Measurements from ENCODE around the gene C17orf107.

C17orf107 gene

DNA sequence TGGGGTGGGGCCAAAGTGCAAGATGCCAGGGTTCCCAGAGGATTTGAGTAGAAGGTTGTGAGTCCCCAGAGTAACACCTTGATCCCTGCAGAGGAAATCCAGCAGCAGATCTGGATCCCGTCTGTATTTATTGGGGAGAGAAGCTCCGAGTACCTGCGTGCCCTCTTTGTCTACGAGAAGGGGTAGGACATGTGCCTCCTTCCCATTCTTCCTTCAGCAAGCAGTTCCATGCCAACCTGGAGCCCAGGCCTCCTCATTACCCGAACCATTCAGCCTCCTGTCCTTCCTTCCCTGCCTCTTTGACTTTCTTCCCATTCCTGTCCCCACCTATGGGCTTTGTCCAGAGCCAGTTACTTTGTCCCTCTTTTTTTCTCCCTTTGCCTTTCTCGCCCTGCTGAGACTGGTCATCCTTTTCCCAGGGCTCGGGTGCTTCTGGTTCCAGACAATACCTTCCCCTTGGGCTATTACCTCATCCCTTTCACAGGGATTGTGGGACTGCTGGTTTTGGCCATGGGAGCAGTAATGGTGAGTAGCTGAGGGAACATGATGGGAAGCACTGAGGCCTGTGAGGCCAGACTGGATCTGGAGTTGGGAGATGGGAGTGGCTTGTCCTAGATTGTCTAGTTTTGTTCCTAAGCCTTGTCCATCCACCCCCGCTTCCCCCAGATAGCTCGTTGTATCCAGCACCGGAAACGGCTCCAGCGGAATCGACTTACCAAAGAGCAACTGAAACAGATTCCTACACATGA lies 43.6 kb downstream of the C17orf107 start:
- H3K36me3 ChIP-seq (ENCODE audit: control insufficient read depth, insufficient read depth, low read length) = peaks cover 5% of the 10 kb centered on the region
- H3K4me1 ChIP-seq (ENCODE audit: control insufficient read depth, insufficient read depth, low read length) = peaks cover 54% of the 10 kb centered on the region
- H3K9ac ChIP-seq (ENCODE audit: low read length) = no peak overlapping the region

DNA sequence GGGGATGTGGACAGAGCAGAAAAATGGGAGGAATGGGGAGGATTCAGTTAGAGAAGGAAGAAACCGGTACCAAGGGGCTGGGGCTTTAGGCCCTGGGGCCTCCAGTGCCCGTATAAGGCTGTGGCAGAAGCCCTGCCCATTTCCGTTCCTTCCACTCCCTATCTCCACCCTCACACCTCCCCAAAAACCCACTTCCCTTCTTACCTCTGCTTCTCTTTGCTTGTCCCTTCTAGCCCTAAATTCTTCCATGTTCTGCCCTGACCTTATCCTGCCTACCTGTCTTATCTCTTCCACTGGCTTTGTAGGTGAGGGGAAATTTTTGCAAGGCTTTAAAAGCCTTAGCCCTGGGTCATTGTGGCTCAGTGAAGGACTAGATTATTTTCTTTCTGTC lies 44.8 kb downstream of the C17orf107 start:
- Histone ChIP-seq H3K36me3 (ENCODE audit: control insufficient read depth, insufficient read depth, low read length) (peaks cover 5% of the 10 kb centered on the region), H3K4me1 (ENCODE audit: control insufficient read depth, insufficient read depth, low read length) (peaks cover 42% of the 10 kb centered on the region), H3K9ac (ENCODE audit: low read length) (peak overlapping the region; percentile 42), H3K9me3 (ENCODE audit: control insufficient read depth, low read length) (no peaks in the 10 kb centered on the region), H3K27me3 (ENCODE audit: control insufficient read depth, insufficient read depth, low read length) (no peaks in the 10 kb centered on the region), H3K4me3 (ENCODE audit: low read length) (no peak overlapping the region)

More for the DNA sequence above, 43.6 kb downstream of the C17orf107 start:
- no peaks in the 10 kb centered on the region for H3K27me3 ChIP-seq (ENCODE audit: control insufficient read depth, insufficient read depth, low read length)
- H3K4me3 ChIP-seq (ENCODE audit: low read length) = no peak overlapping the region
- no peaks in the 10 kb centered on the region for H3K9me3 ChIP-seq (ENCODE audit: control insufficient read depth, low read length)

DNA sequence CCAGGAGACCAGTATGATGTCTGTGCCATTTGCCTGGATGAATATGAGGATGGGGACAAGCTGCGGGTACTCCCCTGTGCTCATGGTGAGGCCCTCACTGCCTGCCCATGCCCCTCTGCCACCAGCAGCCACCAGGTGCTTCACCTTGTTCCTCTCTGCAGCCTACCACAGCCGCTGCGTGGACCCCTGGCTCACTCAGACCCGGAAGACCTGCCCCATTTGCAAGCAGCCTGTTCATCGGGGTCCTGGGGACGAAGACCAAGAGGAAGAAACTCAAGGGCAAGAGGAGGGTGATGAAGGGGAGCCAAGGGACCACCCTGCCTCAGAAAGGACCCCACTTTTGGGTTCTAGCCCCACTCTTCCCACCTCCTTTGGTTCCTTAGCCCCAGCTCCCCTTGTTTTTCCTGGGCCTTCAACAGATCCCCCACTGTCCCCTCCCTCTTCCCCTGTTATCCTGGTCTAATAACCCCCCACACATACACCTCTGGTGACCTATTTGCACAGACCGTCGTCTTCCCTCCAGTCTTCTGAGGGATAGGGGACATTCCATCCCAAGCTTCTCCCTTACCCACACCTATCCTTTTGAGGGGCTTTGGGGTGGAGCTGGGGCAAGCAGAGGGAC lies 45.3 kb downstream of the C17orf107 start:
- no peaks in the 10 kb centered on the region for H3K9me3 ChIP-seq (ENCODE audit: control insufficient read depth, low read length)
- peaks cover 41% of the 10 kb centered on the region for H3K4me1 ChIP-seq (ENCODE audit: control insufficient read depth, insufficient read depth, low read length)
- peak overlapping the region; percentile 21 for H3K4me3 ChIP-seq (ENCODE audit: low read length)
- H3K36me3 ChIP-seq (ENCODE audit: control insufficient read depth, insufficient read depth, low read length) = peaks cover 5% of the 10 kb centered on the region
- no peaks in the 10 kb centered on the region for H3K27me3 ChIP-seq (ENCODE audit: control insufficient read depth, insufficient read depth, low read length)
- peak overlapping the region; percentile 42 for H3K9ac ChIP-seq (ENCODE audit: low read length)

DNA sequence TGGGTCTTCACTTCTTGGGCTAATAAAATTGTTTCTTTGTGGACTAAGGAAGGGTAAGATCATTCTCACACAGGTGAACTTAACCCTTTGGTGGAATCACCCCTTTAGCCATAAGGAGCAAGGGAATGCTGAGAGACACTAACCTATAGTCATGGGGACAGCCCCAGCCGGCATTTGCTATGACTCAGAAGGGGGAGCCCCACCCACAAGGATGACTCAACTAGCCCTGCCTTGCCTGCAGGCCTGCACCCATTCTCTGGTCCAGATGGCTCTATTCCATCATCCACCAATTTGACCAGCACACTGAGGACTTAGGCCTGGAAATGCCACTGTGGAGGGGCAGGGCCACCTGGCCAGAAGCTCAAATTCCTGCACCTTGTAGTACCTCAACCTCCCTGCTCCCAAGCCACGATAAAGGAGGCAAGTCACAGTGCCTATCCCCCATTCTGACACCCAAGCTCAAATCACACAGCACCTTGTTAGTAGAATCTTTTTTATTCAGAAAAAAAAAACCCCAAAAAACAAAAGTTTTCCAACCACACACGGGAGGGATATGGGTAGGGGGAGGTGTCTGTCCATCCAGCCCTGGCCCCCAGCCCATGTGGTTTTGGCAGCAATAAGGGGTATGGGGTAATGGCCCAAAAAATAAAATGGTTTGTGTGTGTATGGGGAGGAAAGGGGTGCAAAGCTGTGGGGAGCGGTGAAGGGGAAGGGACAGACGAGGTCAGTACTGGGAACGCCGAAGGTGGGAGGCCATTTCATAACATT lies 46.0 kb downstream of the C17orf107 start:
- Histone ChIP-seq H3K36me3 (ENCODE audit: control insufficient read depth, insufficient read depth, low read length) (peaks cover 5% of the 10 kb centered on the region), H3K9me3 (ENCODE audit: control insufficient read depth, low read length) (no peaks in the 10 kb centered on the region), H3K4me1 (ENCODE audit: control insufficient read depth, insufficient read depth, low read length) (peaks cover 43% of the 10 kb centered on the region), H3K9ac (ENCODE audit: low read length) (peak overlapping the region; percentile 42), H3K27me3 (ENCODE audit: control insufficient read depth, insufficient read depth, low read length) (no peaks in the 10 kb centered on the region), H3K4me3 (ENCODE audit: low read length) (peak overlapping the region; percentile 21)

DNA sequence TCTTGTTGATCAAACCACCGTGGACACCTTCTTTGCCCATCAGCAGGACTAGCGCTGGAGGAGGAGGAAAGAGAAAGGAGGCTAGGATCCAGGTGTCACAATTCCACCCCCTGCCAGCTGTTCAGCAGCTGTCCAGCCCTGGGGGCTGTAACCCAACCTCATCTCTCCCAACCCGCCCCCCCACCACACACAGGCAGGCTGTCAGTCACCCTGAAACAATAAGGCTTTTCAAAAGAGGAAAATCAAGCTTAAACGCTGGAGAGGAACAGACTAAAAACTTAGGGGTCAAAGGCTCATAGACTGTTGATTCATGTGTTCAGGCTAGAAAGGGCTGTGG lies 46.6 kb downstream of the C17orf107 start:
- H3K27me3 ChIP-seq (ENCODE audit: control insufficient read depth, insufficient read depth, low read length) = no peaks in the 10 kb centered on the region
- H3K4me1 ChIP-seq (ENCODE audit: control insufficient read depth, insufficient read depth, low read length) = peaks cover 42% of the 10 kb centered on the region
- H3K9ac ChIP-seq (ENCODE audit: low read length) = peak overlapping the region; percentile 99
- peaks cover 5% of the 10 kb centered on the region for H3K36me3 ChIP-seq (ENCODE audit: control insufficient read depth, insufficient read depth, low read length)
- peak overlapping the region; percentile 44 for H3K4me3 ChIP-seq (ENCODE audit: low read length)
- no peaks in the 10 kb centered on the region for H3K9me3 ChIP-seq (ENCODE audit: control insufficient read depth, low read length)

DNA sequence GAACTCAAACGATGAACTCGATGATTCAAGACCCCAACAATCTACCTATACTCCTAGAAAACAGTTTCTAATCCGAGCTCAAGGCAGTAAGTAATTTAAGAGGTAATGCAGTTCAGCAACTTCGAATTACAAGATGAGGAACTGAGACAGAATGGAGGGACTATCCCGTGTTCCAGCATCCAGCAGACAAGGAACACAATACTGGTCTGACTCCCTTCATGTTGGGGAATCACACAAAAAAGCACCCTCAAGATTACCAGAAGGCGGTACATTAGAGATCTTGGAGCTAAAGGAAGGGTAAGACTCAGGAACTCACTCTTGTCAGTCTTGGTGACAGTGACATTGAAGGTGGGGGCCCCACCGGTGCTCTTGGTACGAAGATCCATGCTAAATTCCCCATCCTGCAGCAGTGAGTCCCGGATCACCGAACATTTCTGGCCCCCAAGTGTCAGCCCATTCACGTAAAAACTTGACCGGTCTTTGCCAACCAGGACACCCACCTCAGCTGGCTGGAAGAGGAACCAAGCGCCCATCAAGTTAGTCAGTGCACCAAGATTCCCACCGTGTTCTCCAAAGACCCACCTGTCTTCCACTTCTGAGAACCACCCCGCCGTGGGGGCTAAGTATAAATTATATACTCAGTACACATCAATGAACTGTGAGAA lies 47.1 kb downstream of the C17orf107 start:
- peak overlapping the region; percentile 99 for H3K9ac ChIP-seq (ENCODE audit: low read length)
- peaks cover 37% of the 10 kb centered on the region for H3K4me1 ChIP-seq (ENCODE audit: control insufficient read depth, insufficient read depth, low read length)
- H3K36me3 ChIP-seq (ENCODE audit: control insufficient read depth, insufficient read depth, low read length) = peaks cover 5% of the 10 kb centered on the region
- no peaks in the 10 kb centered on the region for H3K9me3 ChIP-seq (ENCODE audit: control insufficient read depth, low read length)
- H3K4me3 ChIP-seq (ENCODE audit: low read length) = peak overlapping the region; percentile 44
- no peaks in the 10 kb centered on the region for H3K27me3 ChIP-seq (ENCODE audit: control insufficient read depth, insufficient read depth, low read length)

DNA sequence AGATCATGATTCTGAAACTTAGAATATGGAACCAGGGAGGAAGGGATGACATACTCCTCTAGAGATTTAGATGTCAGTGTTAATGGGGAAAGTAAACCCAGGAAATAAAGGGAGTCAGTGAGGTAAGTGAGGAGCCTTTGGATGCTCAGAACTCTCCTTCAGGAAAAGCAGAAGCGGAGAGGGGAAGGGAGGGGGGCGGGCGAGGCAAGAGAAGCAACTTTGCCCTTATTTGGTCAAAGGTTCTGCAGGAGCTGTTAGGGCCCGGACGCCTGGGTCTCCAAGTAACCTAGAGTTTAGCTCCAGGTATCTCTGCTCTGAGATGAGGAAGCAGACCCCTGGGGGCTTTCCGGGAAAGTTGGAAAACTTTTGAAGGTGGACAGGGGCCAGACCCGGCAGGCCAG lies 47.7 kb downstream of the C17orf107 start:
- H3K4me1 ChIP-seq (ENCODE audit: control insufficient read depth, insufficient read depth, low read length) = peaks cover 34% of the 10 kb centered on the region
- H3K9me3 ChIP-seq (ENCODE audit: control insufficient read depth, low read length) = no peaks in the 10 kb centered on the region
- H3K27me3 ChIP-seq (ENCODE audit: control insufficient read depth, insufficient read depth, low read length) = no peaks in the 10 kb centered on the region
- peaks cover 5% of the 10 kb centered on the region for H3K36me3 ChIP-seq (ENCODE audit: control insufficient read depth, insufficient read depth, low read length)
- peak overlapping the region; percentile 44 for H3K4me3 ChIP-seq (ENCODE audit: low read length)
- peak overlapping the region; percentile 99 for H3K9ac ChIP-seq (ENCODE audit: low read length)

DNA sequence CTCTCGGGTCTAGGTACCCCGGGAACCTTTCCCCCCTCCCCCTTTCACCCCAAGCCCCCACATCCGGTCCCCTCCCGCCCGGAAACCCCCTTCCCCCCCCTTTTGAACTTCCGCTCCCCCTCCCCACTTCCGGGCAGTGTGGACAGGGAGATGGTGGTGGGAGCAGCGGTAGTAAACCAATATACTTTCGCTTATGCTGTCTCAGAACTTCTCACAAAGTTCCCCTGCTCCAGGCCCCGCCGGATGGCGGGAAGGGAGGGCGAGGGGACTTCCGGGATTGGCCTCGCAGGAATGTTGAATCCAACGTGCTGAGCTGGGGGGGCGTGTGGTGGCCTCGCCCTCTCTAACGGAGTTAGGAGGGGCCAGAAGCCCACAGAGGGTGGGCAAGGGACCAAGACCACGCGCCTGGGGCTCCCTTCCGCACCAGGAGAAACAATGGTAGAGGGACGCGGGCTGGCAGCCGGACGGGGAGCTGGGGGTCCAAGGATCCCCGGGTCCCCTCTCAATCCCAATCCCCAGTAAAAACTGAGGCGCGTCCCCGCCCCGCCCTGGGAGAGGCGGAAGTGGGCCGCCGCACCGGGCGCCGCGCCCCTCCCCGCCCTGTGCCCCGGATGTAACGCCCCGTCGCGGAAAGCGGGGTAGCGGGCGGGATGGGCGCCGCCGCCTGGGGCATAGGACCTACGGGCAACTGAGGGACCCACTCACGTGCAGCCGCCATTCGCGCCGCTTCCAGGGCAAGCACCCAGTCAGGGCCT lies 48.3 kb downstream of the C17orf107 start:
- Histone ChIP-seq H3K36me3 (ENCODE audit: control insufficient read depth, insufficient read depth, low read length) (peaks cover 5% of the 10 kb centered on the region), H3K27me3 (ENCODE audit: control insufficient read depth, insufficient read depth, low read length) (no peaks in the 10 kb centered on the region), H3K4me3 (ENCODE audit: low read length) (peak overlapping the region; percentile 84), H3K4me1 (ENCODE audit: control insufficient read depth, insufficient read depth, low read length) (peaks cover 34% of the 10 kb centered on the region), H3K9me3 (ENCODE audit: control insufficient read depth, low read length) (no peaks in the 10 kb centered on the region), H3K9ac (ENCODE audit: low read length) (peak overlapping the region; percentile 99)

DNA sequence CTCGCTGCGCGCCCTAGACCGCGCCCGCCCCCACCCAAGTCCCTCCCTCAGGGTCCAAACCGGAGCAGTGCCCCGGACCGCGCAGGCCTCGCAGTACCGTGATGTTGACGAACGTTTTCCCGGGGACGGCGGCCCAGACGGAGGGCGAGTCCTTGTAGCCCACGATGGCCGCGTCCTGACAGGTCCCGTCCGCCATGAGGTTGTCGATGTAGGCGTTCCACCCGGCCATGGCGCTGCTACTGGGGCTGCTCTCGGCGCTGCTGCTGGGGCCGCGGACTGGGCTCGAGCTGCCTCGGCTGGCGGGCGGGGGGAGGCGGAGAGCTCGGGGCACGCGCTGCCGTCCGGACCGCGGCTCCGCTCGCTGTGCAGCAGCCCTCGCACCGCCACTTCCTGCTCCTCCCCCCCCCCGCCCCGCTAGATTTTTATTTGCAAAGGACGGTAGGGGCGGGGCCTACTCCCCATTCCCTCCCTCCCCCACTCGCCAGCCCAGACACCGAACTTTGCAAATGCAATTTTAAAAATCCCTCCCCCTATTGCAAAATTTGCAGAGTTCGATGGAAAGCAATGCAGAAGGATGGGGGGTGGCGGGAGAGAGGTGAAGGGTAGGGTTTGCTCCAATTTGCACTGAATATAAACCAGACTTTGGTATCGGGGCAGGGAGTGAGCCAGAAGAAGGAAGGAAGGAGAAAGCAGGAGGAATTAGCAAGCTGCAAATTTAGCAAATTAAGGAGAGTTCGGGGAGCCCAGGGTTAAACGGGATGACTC lies 49.0 kb downstream of the C17orf107 start, which contains the start of gene PFN1:
Gene PFN1, minus strand, starts transcription at position 365 of the 765 bp plus-strand sequence. Its CDS starts 136 bp downstream, at position 229.
- Histone ChIP-seq H3K36me3 (ENCODE audit: control insufficient read depth, insufficient read depth, low read length) (peaks cover 5% of the 10 kb centered on the region), H3K27me3 (ENCODE audit: control insufficient read depth, insufficient read depth, low read length) (no peaks in the 10 kb centered on the region), H3K4me1 (ENCODE audit: control insufficient read depth, insufficient read depth, low read length) (peaks cover 38% of the 10 kb centered on the region), H3K4me3 (ENCODE audit: low read length) (peak within 1 kb of the TSS; percentile 84), H3K9me3 (ENCODE audit: control insufficient read depth, low read length) (no peaks in the 10 kb centered on the region), H3K9ac (ENCODE audit: low read length) (peak within 1 kb of the TSS; percentile 99)

DNA sequence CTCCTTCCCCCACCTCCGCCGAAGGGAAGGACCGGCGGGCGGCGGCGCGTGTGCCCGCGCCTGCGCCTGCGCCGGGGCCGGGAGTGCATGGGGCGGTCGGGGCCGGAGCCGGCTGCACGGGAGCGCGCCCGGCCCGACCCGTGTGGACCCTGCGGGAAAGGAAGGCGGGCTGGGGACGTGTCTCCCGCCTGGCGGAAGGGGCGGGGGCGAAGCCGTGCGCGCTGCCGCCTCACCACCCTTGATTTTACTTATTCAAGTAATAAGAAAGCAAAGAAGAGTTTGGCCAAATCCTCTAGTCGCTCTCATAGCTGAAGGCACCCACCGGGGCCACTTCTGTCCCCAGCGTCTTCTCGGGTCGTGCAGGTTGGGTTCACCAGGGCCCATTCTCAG lies 49.6 kb downstream of the C17orf107 start:
- no peaks in the 10 kb centered on the region for H3K9me3 ChIP-seq (ENCODE audit: control insufficient read depth, low read length)
- peak overlapping the region; percentile 83 for H3K4me3 ChIP-seq (ENCODE audit: low read length)
- peaks cover 5% of the 10 kb centered on the region for H3K36me3 ChIP-seq (ENCODE audit: control insufficient read depth, insufficient read depth, low read length)
- H3K9ac ChIP-seq (ENCODE audit: low read length) = peak overlapping the region; percentile 83
- peaks cover 43% of the 10 kb centered on the region for H3K4me1 ChIP-seq (ENCODE audit: control insufficient read depth, insufficient read depth, low read length)
- no peaks in the 10 kb centered on the region for H3K27me3 ChIP-seq (ENCODE audit: control insufficient read depth, insufficient read depth, low read length)

Measured in mucosa of stomach (tissue), 1 donor.